Skin epidermis (tissue), 12 donors: ENCODE measurements around the gene TRPV6.

Experiments
- H3K27ac ChIP-seq, 21 experiments: fragments of 200-600 bp; sonication (generic) in 11 of 21; one replicate each; pipeline ENCODE4 v1.5.0; 2020; ENCODE audit warnings: mild to moderate bottlenecking in 3 of 21, inconsistent platforms in 2 of 21, moderate library complexity in 2 of 21
- H3K4me3 ChIP-seq, 7 experiments: fragments of 200-600 bp; sonication (generic) in 2 of 7; one replicate each; pipeline ENCODE4 v1.5.0; 2020; ENCODE audit warnings: inconsistent platforms in 2 of 7, mild to moderate bottlenecking in 2 of 7, moderate library complexity in 1 of 7

Gene TRPV6

GRCh38 chr7:142871260-142872105 lies 14.1 kb downstream of the TRPV6 start:
- no peak overlapping the region for H3K27ac ChIP-seq

GRCh38 chr7:142870566-142871259 lies 14.8 kb downstream of the TRPV6 start:
- Histone ChIP-seq H3K4me3 (no peak overlapping the region), H3K27ac (no peak overlapping the region)

More at GRCh38 chr7:142871260-142872105, 14.1 kb downstream of the TRPV6 start:
- H3K4me3 ChIP-seq = no peak overlapping the region

- no peak overlapping the region for H3K4me3 ChIP-seq
- H3K27ac ChIP-seq = no peak overlapping the region
Observed at GRCh38 chr7:142870147-142870559, 15.4 kb downstream of the TRPV6 start.

- Histone ChIP-seq H3K4me3 (no peak overlapping the region), H3K27ac (no peak overlapping the region)
Observed at GRCh38 chr7:142869434-142869833, 16.1 kb downstream of the TRPV6 start.

GRCh38 chr7:142868986-142869415 lies 16.5 kb downstream of the TRPV6 start:
- H3K27ac ChIP-seq = no peak overlapping the region

GRCh38 chr7:142868188-142868985 lies 17.2 kb downstream of the TRPV6 start:
- H3K27ac ChIP-seq = no peak overlapping the region
- no peak overlapping the region for H3K4me3 ChIP-seq

More at GRCh38 chr7:142868986-142869415, 16.5 kb downstream of the TRPV6 start:
- H3K4me3 ChIP-seq = no peak overlapping the region

GRCh38 chr7:142867398-142868187 lies 18.0 kb downstream of the TRPV6 start:
- H3K4me3 ChIP-seq = no peak overlapping the region
- H3K27ac ChIP-seq = no peak overlapping the region

GRCh38 chr7:142867097-142867378 lies 18.5 kb downstream of the TRPV6 start:
- Histone ChIP-seq H3K4me3 (no peak overlapping the region), H3K27ac (no peak overlapping the region)

- Histone ChIP-seq H3K27ac (no peak overlapping the region), H3K4me3 (no peak overlapping the region)
Observed at GRCh38 chr7:142866361-142867096, 19.0 kb downstream of the TRPV6 start.

GRCh38 chr7:142865766-142866165 lies 19.8 kb downstream of the TRPV6 start:
- no peak overlapping the region for H3K27ac ChIP-seq
- H3K4me3 ChIP-seq = no peak overlapping the region

- H3K4me3 ChIP-seq = no peak overlapping the region
- peak overlapping the region in 1 of 21 experiments; percentile 4 for H3K27ac ChIP-seq
Observed at GRCh38 chr7:142864980-142865747, 20.4 kb downstream of the TRPV6 start.

GRCh38 chr7:142863891-142864685 lies 21.5 kb downstream of the TRPV6 start:
- Histone ChIP-seq H3K4me3 (no peak overlapping the region), H3K27ac (no peak overlapping the region)

- no peak overlapping the region for H3K4me3 ChIP-seq
- no peak overlapping the region for H3K27ac ChIP-seq
Observed at GRCh38 chr7:142862786-142863400, 22.7 kb downstream of the TRPV6 start.

- Histone ChIP-seq H3K27ac (no peak overlapping the region), H3K4me3 (no peak overlapping the region)
Observed at GRCh38 chr7:142862351-142862750, 23.2 kb downstream of the TRPV6 start.

- Histone ChIP-seq H3K4me3 (no peak overlapping the region), H3K27ac (no peak overlapping the region)
Observed at GRCh38 chr7:142860968-142861367, 24.6 kb downstream of the TRPV6 start.

- H3K27ac ChIP-seq = no peak overlapping the region
Observed at GRCh38 chr7:142859829-142860228, 25.7 kb downstream of the TRPV6 start.

GRCh38 chr7:142859411-142859810 lies 26.1 kb downstream of the TRPV6 start:
- H3K27ac ChIP-seq = no peak overlapping the region
- H3K4me3 ChIP-seq = no peak overlapping the region

More at GRCh38 chr7:142859829-142860228, 25.7 kb downstream of the TRPV6 start:
- no peak overlapping the region for H3K4me3 ChIP-seq
